HepG2 (cell line): ENCODE measurements around the gene PTGER3. TPM values are rescaled to one million over a fixed set of nuclear protein-coding genes. Genes with fewer than 3 reads are reported as not detected.

ENCODE experiments used
- ATAC-seq: fragments of 200-7000 bp; cut with Tn5 transposase; 3 replicates; pipeline ENCODE4 v1.9.1; 2020; ENCODE audit warnings: mild to moderate bottlenecking, moderate library complexity
- BruUV-seq: library from RNA; stranded (reverse); fragments of 400-500 nt; replicated peaks from 2 replicates; lab custom pipeline; 2021; lab: Mats Ljungman, UMichigan
- CTCF ChIA-PET: fragments of 300-600 bp; formaldehyde crosslinking; extraction: SDS; loops from one replicate; lab custom pipeline; 2021; ENCODE audit warnings: low total read pairs, inconsistent platforms, low intra/inter-chr PET ratio; lab: Yijun Ruan, JAX
- POLR2A ChIA-PET: fragments of 350-600 bp; sonication (Branson Sonifier 250); formaldehyde crosslinking; loops from one replicate; lab custom pipeline; 2020; ENCODE audit warnings: antibody characterized with exemption, inconsistent platforms; lab: Yijun Ruan, JAX
- DNase-seq: peaks from one replicate; pipeline ENCODE4 v3.0.0-alpha.2; 2015; ENCODE audit warnings: low spot score
- FAIRE-seq: peaks from 3 replicates; lab custom pipeline; 2011; peaks lifted over from hg19 to GRCh38; lab: Jason Lieb, UNC
- H2AFZ ChIP-seq: one replicate; pipeline ENCODE4 v1.6.1; 2011; ENCODE audit warnings: low read length, inconsistent platforms
- H3K27ac ChIP-seq: fragments of 300-600 bp; 3 replicates; pipeline ENCODE4 v1.8.0; 2011; ENCODE audit warnings: mixed run types, mild to moderate bottlenecking, mixed read lengths, low read length, inconsistent platforms; ENCODE audit not compliant: insufficient read depth; ENCODE audit errors: extremely low read length
- H3K27me3 ChIP-seq, 2 experiments: fragments of 200-600 bp in 1 of 2; 2 replicates in 1 of 2; 3 replicates in 1 of 2; pipeline versions ENCODE4 v1.6.0 to v1.8.0; 2011; ENCODE audit warnings: low read length in 2 of 2, mild to moderate bottlenecking in 2 of 2, moderate library complexity in 2 of 2, inconsistent platforms in 1 of 2; ENCODE audit not compliant: insufficient read depth in 2 of 2, control insufficient read depth in 1 of 2
- H3K36me3 ChIP-seq, 2 experiments: fragments of 200-600 bp in 1 of 2; replicated peaks in 1 of 2; 2 replicates in 1 of 2; 3 replicates in 1 of 2; pipeline versions ENCODE4 v1.5.1 to v1.8.0; 2011; ENCODE audit warnings: low read length in 2 of 2, inconsistent platforms in 1 of 2; ENCODE audit not compliant: insufficient read depth in 2 of 2, control insufficient read depth in 1 of 2
- H3K4me1 ChIP-seq: 2 replicates; pipeline ENCODE4 v1.5.1; 2012; ENCODE audit warnings: low read length, inconsistent platforms; ENCODE audit not compliant: insufficient read depth
- H3K4me2 ChIP-seq: 2 replicates; pipeline ENCODE4 v1.6.0; 2011; ENCODE audit warnings: low read depth, low read length, inconsistent platforms
- H3K4me3 ChIP-seq, 3 experiments: fragments of 200-600 bp in 1 of 3; sonication (generic), shearing (Covaris generic) in 1 of 3; replicated peaks in 1 of 3; 2 replicates each; pipeline ENCODE4 v1.5.1; 2011 to 2016; ENCODE audit warnings: low read length in 3 of 3, inconsistent platforms in 2 of 3, low read depth in 2 of 3, mild to moderate bottlenecking in 2 of 3, control low read depth in 1 of 3, mixed read lengths in 1 of 3; ENCODE audit not compliant: insufficient read depth in 1 of 3
- H3K79me2 ChIP-seq: one replicate; pipeline ENCODE4 v1.6.1; 2011; ENCODE audit warnings: low read length, inconsistent platforms; ENCODE audit not compliant: insufficient read depth
- H3K9ac ChIP-seq: 2 replicates; pipeline ENCODE4 v1.6.0; 2011; ENCODE audit warnings: mild to moderate bottlenecking, low read depth, low read length, inconsistent platforms; ENCODE audit not compliant: insufficient read depth
- H3K9me3 ChIP-seq: 2 replicates; pipeline ENCODE4 v1.5.1; 2012; ENCODE audit warnings: mild to moderate bottlenecking, low read length
- H4K20me1 ChIP-seq: 2 replicates; pipeline ENCODE4 v1.6.0; 2011; ENCODE audit warnings: inconsistent platforms, mild to moderate bottlenecking, low read length, moderate library complexity; ENCODE audit not compliant: insufficient read depth
- ERF ChIP-seq: IDR thresholded peaks from 2 replicates; pipeline ENCODE4 v1.6.1; 2018; ENCODE audit warnings: missing biosample characterization, missing genetic modification reagents
- ETV6 ChIP-seq: sonication (generic); formaldehyde crosslinking; conservative IDR thresholded peaks from 2 replicates; pipeline ENCODE4 v1.4.0; 2020; ENCODE audit warnings: missing genetic modification reagents
- GATAD1 ChIP-seq: IDR thresholded peaks from 2 replicates; pipeline ENCODE4 v1.6.1; 2016; ENCODE audit warnings: missing genetic modification reagents, missing compliant biosample characterization
- KAT2B ChIP-seq: fragments of 150-350 bp; IDR thresholded peaks from 2 replicates; pipeline ENCODE4 v1.6.1; 2014; ENCODE audit warnings: low read depth, low read length, borderline replicate concordance
- KAT8 ChIP-seq: IDR thresholded peaks from 2 replicates; pipeline ENCODE4 v1.6.1; 2016; ENCODE audit warnings: missing genetic modification reagents, missing compliant biosample characterization
- NCOA1 ChIP-seq: sonication (generic); formaldehyde crosslinking; IDR thresholded peaks from 2 replicates; pipeline ENCODE4 v1.9.0; 2021; ENCODE audit warnings: missing genetic modification reagents
- NFKB2 ChIP-seq: sonication (generic); formaldehyde crosslinking; IDR thresholded peaks from 2 replicates; pipeline ENCODE4 v1.4.0; 2020; ENCODE audit warnings: missing genetic modification reagents, borderline replicate concordance
- RBM39 ChIP-seq: fragments of 200-400 bp; formaldehyde crosslinking; IDR thresholded peaks from one replicate; pipeline ENCODE4 v1.6.1; 2018; ENCODE audit warnings: antibody characterized with exemption, mild to moderate bottlenecking, low read depth, low read length; ENCODE audit not compliant: poor library complexity, severe bottlenecking
- SRY ChIP-seq: sonication (generic); formaldehyde crosslinking; IDR thresholded peaks from 2 replicates; pipeline ENCODE4 v1.8.0; 2022; ENCODE audit warnings: mild to moderate bottlenecking, missing genetic modification reagents
- TCF12 ChIP-seq, 2 experiments: fragments of 450-650 bp in 1 of 2; sonication (generic) in 1 of 2; formaldehyde crosslinking in 1 of 2; IDR thresholded peaks; 2 replicates each; pipeline versions ENCODE4 v1.6.1 to v1.8.0; 2017 to 2022; ENCODE audit warnings: antibody characterized with exemption in 1 of 2, mild to moderate bottlenecking in 1 of 2, missing genetic modification reagents in 1 of 2, moderate library complexity in 1 of 2
- ZBTB7B ChIP-seq: sonication (generic); formaldehyde crosslinking; IDR thresholded peaks from 2 replicates; pipeline ENCODE4 v1.4.0; 2020; ENCODE audit warnings: missing genetic modification reagents
- ZFP36 ChIP-seq: fragments of 150-350 bp; IDR thresholded peaks from 2 replicates; pipeline ENCODE4 v1.6.1; 2018; ENCODE audit warnings: borderline replicate concordance, low read length, low read depth; ENCODE audit not compliant: partially characterized antibody
- ZNF510 ChIP-seq: sonication (generic); formaldehyde crosslinking; IDR thresholded peaks from 2 replicates; pipeline ENCODE4 v1.4.0; 2020; ENCODE audit warnings: low read depth, mild to moderate bottlenecking, missing genetic modification reagents
- ZNF567 ChIP-seq: sonication (generic); formaldehyde crosslinking; IDR thresholded peaks from 2 replicates; pipeline ENCODE4 v1.8.1; 2023; ENCODE audit warnings: mild to moderate bottlenecking, missing genetic modification reagents, borderline replicate concordance
- ZSCAN9 ChIP-seq: IDR thresholded peaks from 2 replicates; pipeline ENCODE4 v1.6.1; 2016; ENCODE audit warnings: borderline replicate concordance
- WGBS: methylation state at CpG from one replicate; pipeline ENCODE4 v1.1.6; 2017; ENCODE audit warnings: low lambda C conversion rate; 5-methylcytosine and 5-hydroxymethylcytosine counted together
- in situ Hi-C: cut with HindIII; loops from 2 replicates; pipeline ENCODE4 v1.10.0; 2017; ENCODE audit warnings: low pct_unique_long_range_greater_than_20kb; ENCODE audit not compliant: extremely low pct_ligation_motif_present
- intact Hi-C: fragments of 100-400 bp; cut with micrococcal nuclease; formaldehyde crosslinking; loops from one replicate; pipeline ENCODE4 v1.10.0; 2022; ENCODE audit not compliant: unreplicated experiment
- polyA plus RNA-seq, 8 experiments: library from polyadenylated mRNA; depleted of rRNA in 3 of 8; stranded (reverse) in 7 of 8; unstranded in 1 of 8; fragments of >200 nt; fragmentation: Illumina TruSeq in 4 of 8; extraction: Trizol in 4 of 8; gene quantifications; 2 replicates each; pipeline versions ENCODE4 v1.2.1 to v1.2.3, GENCODE V29; 2011 to 2016; ENCODE audit warnings: low read depth in 4 of 8, missing spikeins in 1 of 8, mixed read lengths in 1 of 8; ENCODE audit not compliant: insufficient read depth in 1 of 8
- total RNA-seq, 5 experiments: library from RNA; depleted of rRNA; stranded (reverse); fragments of >200 nt; fragmentation: Illumina TruSeq; extraction: Trizol; gene quantifications; 2 replicates each; pipeline ENCODE4 v1.2.3, GENCODE V29; 2016; ENCODE audit warnings: low read depth in 1 of 5
- TF ChIP-seq, protein P1 (sequence below): sonication (generic); formaldehyde crosslinking; IDR thresholded peaks from 2 replicates; pipeline ENCODE4 v1.5.0; 2020; ENCODE audit warnings: mild to moderate bottlenecking, missing genetic modification reagents
- TF ChIP-seq, protein P2 (sequence below), 2 experiments: sonication (generic) in 1 of 2; formaldehyde crosslinking in 1 of 2; IDR thresholded peaks; 2 replicates each; pipeline versions ENCODE4 v1.6.1 to v1.9.0; 2014 to 2022; ENCODE audit warnings: antibody characterized with exemption in 1 of 2, borderline replicate concordance in 1 of 2, inconsistent platforms in 1 of 2, low read depth in 1 of 2, missing genetic modification reagents in 1 of 2

The PTGER3 gene
- total and polyA plus RNA-seq, 2 of the 13 experiments (the other 11 are each of a cell fraction or from before 2014, with no cell fraction given), result 0.01 TPM; not detected in 1

DNA sequence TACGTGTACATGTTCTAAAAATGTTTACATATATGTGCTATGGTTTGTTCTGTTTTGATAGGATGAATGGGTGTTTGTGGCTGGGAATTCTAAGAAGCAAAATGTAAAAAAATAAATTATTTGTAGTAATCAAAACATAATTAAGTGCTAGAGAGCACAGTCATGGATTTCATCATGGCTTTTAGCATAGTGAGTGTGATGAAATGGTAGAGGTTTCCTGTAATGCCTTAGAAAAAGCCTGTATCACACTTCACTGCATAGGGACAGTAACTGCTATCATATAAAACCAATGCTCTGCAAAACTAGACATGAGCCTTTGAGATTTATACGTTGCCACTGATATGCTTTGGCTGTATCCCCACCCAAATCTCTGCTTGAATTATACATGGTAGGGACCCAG is 99.8 kb downstream of the PTGER3 start:
- no peaks in the 10 kb centered on the region for H4K20me1 ChIP-seq
- ChIA-PET CTCF (no interaction called here), POLR2A (no interaction called here)
- 2% methylated on average over 2 of the region's 2 CpGs for WGBS
- H2AFZ ChIP-seq, result no peak overlapping the region
- H3K9ac ChIP-seq, result no peak overlapping the region
- peaks cover 9% of the 10 kb centered on the region for H3K9me3 ChIP-seq
- no TSS peak for BruUV-seq
- H3K4me1 ChIP-seq, result no peaks in the 10 kb centered on the region
- no peak for FAIRE-seq
- H3K79me2 ChIP-seq, result no peaks in the 10 kb centered on the region
- H3K27me3 ChIP-seq, result no peaks in the 10 kb centered on the region
- H3K4me2 ChIP-seq, result no peak overlapping the region
- TF ChIP-seq ZFP36 (no peak), KAT2B (no peak), NCOA1 (CRISPR knock-in tag) (no peak), GATAD1 (CRISPR knock-in tag) (no peak), TCF12 (IDR thresholded peaks at IDR 0.05) (no peak), TCF12 (CRISPR knock-in tag; IDR thresholded peaks at IDR 0.05) (no peak), NFKB2 (CRISPR knock-in tag) (no peak), ZNF510 (CRISPR knock-in tag) (no peak), ETV6 (CRISPR knock-in tag) (no peak), ZNF567 (CRISPR knock-in tag) (no peak), KAT8 (CRISPR knock-in tag) (no peak), RBM39 (no peak), ZSCAN9 (CRISPR knock-in tag) (no peak), ZBTB7B (CRISPR knock-in tag) (no peak), ERF (CRISPR knock-in tag) (no peak), SRY (CRISPR knock-in tag) (no peak)
- TF ChIP-seq, protein P1, sequence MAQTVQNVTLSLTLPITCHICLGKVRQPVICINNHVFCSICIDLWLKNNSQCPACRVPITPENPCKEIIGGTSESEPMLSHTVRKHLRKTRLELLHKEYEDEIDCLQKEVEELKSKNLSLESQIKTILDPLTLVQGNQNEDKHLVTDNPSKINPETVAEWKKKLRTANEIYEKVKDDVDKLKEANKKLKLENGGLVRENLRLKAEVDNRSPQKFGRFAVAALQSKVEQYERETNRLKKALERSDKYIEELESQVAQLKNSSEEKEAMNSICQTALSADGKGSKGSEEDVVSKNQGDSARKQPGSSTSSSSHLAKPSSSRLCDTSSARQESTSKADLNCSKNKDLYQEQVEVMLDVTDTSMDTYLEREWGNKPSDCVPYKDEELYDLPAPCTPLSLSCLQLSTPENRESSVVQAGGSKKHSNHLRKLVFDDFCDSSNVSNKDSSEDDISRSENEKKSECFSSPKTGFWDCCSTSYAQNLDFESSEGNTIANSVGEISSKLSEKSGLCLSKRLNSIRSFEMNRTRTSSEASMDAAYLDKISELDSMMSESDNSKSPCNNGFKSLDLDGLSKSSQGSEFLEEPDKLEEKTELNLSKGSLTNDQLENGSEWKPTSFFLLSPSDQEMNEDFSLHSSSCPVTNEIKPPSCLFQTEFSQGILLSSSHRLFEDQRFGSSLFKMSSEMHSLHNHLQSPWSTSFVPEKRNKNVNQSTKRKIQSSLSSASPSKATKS, result no peak
- TF ChIP-seq, protein P2, sequence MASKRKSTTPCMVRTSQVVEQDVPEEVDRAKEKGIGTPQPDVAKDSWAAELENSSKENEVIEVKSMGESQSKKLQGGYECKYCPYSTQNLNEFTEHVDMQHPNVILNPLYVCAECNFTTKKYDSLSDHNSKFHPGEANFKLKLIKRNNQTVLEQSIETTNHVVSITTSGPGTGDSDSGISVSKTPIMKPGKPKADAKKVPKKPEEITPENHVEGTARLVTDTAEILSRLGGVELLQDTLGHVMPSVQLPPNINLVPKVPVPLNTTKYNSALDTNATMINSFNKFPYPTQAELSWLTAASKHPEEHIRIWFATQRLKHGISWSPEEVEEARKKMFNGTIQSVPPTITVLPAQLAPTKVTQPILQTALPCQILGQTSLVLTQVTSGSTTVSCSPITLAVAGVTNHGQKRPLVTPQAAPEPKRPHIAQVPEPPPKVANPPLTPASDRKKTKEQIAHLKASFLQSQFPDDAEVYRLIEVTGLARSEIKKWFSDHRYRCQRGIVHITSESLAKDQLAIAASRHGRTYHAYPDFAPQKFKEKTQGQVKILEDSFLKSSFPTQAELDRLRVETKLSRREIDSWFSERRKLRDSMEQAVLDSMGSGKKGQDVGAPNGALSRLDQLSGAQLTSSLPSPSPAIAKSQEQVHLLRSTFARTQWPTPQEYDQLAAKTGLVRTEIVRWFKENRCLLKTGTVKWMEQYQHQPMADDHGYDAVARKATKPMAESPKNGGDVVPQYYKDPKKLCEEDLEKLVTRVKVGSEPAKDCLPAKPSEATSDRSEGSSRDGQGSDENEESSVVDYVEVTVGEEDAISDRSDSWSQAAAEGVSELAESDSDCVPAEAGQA (IDR thresholded peaks at IDR 0.05; ENCODE audit: low read depth), result no peak
- TF ChIP-seq, protein P2 (CRISPR knock-in tag; IDR thresholded peaks at IDR 0.05; ENCODE audit: borderline replicate concordance), result no peak
- intact Hi-C loops (no loop called here), in situ Hi-C loops (no loop called here)
- DNase-seq, result no peak
- H3K36me3 ChIP-seq, result no peaks in the 10 kb centered on the region
- H3K27ac ChIP-seq, result no peak overlapping the region
- no peak overlapping the region for H3K4me3 ChIP-seq
- no peak for ATAC-seq
